M059J (cell line): ENCODE data around the gene CD248. TPM values are rescaled to one million over a fixed set of nuclear protein-coding genes. Genes with fewer than 3 reads are reported as not detected.
"Not testable (repeated sequence)": the region's sequence is repeated elsewhere in the genome, so short reads cannot be mapped to it uniquely, and the experiment has no call there.

Experiments
- DNase-seq: peaks from one replicate; pipeline ENCODE4 v3.0.0-alpha.2; 2012; ENCODE audit warnings: low read depth
- total RNA-seq: library from RNA; depleted of rRNA; stranded (reverse); fragments of >200 nt; shearing (Covaris generic); gene quantifications from 2 replicates; pipeline ENCODE4 v1.2.3, GENCODE V29; 2014; rRNA removed

The CD248 gene
- total RNA-seq, 1 experiment from 2014 or later: not detected

DNA sequence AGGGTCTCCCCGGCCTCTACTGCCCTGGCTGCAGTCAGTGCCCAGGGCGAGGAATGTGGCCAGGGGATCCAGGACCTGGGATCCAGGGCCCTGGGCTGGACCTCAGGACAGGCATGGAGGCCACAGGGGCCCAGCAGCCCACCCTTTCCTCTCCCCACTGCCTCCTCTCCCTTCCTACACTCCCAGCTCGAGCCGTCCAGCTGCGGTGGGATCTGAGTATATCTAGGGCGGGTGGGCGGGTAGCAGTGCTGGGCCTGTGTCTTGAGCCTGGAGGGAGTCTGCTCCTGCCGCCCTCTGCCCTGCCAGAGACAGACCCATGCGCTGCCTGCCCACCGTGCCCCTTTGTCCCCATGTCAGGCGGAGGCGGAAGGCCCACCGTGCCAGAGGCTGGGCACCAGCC, 40.2 kb downstream of the CD248 start:
- DNase-seq: not testable (repeated sequence)

DNA sequence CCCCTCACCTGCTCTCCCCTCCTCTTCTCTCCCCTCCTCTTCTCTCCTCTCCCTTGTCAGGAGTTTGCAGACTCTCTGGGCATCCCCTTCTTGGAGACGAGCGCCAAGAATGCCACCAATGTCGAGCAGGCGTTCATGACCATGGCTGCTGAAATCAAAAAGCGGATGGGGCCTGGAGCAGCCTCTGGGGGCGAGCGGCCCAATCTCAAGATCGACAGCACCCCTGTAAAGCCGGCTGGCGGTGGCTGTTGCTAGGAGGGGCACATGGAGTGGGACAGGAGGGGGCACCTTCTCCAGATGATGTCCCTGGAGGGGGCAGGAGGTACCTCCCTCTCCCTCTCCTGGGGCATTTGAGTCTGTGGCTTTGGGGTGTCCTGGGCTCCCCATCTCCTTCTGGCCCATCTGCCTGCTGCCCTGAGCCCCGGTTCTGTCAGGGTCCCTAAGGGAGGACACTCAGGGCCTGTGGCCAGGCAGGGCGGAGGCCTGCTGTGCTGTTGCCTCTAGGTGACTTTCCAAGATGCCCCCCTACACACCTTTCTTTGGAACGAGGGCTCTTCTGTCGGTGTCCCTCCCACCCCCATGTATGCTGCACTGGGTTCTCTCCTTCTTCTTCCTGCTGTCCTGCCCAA, 40.7 kb downstream of the CD248 start:
- DNase-seq: no peak

DNA sequence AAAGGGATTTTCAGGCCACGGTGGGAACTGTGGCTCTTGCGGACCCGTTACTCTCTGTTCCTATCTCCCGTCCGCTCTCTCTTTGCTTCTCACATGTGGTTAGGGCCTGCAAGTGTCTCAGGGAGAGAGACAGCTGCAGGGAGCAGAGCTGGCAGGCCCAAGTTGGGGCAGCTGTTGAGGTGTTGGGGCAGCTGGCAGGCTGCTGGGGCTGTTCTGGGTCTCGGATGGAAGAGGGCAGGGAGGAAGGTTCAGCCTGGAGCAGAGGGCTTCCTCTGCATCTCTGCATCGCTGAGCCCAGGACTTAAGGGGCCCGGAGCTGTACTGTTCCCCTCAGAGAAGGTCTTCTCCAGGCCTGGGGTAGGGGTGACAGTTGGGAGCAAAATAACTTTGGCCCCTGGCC, 41.4 kb downstream of the CD248 start:
- DNase-seq: no peak

DNA sequence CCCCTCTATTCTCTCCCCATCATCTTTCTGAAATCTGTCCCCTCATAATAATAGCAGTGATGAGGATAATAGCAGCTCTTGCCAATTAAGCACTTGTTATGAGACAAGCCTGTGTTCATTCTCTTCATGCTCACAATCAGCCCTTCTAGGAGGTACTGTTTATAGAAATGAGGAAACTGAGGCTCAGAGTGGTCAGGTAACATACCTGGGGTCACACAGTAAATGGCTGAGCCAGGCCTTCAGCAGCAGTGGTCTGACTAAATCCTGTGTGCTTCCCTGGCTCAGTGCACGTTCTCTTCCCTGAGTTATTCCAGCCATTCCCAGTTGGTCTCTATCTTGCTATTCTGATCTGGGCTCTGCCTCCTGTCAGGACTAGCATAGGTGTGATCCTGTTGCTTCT, 42.6 kb downstream of the CD248 start:
- DNase-seq: no peak

DNA sequence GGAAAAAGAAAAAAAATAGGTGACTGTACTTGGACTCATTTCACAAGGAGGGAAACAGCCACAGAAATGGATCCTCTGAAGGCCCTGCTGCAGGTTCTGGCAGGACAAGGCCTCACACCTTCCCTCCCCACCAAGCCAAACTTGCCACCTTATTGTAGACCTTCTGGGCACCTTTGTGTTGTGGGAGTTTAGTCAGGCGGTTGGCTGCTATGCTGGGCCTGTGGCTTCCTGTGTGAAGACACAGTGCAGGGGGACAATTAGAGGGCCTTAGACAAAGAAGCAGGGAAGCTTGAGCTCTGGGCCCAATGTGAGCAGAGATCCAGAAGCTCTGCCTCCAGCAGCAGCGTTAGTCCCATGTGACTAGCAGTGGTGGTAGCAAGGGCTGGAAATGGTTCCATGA, 44.2 kb downstream of the CD248 start:
- no peak for DNase-seq

DNA sequence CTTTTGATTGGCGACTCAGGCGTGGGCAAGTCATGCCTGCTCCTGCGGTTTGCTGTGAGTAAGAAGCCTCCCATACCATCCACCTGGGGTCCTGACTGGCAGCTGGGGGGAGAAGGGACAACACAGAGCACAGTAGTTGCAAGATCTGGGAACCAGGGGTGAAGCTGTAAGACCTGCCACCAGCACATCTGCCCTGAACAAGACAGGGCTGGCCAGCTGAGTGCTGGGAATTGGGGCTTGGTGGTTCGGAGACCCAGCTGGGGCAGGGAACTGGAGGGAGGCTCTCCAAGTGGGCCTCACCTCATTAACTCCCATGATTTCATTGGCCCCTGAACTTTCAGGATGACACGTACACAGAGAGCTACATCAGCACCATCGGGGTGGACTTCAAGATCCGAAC, 45.0 kb downstream of the CD248 start:
- DNase-seq: no peak

DNA sequence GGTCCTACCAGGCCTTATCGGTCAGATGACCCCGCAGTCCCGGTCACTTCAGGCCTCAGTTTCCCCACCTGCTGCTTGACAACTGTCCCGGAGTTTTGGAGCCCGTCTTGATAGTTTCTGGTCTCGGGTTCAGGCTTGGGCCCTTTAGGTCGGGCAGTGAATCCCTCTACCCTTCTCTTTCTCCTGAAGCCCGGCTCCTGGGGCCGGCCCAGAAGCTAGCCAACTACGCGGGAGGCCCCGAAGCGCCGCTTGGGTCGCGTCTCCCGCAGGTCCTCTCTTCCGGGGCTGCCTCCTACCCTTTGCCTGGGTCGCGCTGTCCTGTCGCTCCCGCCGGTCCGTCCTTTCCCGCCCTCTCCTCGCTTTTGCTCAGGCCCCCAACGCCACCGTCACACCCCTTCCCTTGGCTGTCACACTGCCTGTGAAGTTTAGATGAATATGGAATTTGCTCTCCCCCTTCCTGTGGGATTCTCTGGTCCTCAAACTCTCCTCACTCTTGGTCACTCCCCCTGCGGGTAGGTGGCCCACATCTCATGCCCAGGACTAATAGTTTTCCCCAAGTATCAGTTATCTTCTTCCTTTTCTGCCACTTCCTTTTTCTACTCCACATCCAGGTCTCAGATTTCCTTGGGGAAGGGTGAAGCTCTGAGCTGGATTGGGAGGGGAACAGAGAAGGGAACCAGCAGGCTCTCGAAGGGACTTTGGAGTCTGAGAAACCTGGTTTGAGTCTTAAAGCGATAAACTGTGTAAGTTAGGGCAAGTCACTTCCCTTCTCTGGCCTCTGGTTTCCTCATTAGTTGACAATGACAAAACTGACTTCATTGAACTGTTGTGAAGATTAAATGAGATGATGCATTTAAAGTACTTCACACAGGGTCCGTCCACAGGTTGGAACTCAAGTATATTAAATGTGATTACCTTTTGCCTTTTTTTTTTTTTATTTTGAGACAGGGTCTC, 47.6 kb downstream of the CD248 start:
- DNase-seq: peak; percentile 70

GRCh38 chr11:66268244-66268951, 48.4 kb downstream of the CD248 start, which contains the start of gene RAB1B:
Gene RAB1B, plus strand, starts transcription at chr11:66268639. Its CDS starts 41 bp downstream, at chr11:66268680.
- DNase-seq: peak; percentile 99

DNA sequence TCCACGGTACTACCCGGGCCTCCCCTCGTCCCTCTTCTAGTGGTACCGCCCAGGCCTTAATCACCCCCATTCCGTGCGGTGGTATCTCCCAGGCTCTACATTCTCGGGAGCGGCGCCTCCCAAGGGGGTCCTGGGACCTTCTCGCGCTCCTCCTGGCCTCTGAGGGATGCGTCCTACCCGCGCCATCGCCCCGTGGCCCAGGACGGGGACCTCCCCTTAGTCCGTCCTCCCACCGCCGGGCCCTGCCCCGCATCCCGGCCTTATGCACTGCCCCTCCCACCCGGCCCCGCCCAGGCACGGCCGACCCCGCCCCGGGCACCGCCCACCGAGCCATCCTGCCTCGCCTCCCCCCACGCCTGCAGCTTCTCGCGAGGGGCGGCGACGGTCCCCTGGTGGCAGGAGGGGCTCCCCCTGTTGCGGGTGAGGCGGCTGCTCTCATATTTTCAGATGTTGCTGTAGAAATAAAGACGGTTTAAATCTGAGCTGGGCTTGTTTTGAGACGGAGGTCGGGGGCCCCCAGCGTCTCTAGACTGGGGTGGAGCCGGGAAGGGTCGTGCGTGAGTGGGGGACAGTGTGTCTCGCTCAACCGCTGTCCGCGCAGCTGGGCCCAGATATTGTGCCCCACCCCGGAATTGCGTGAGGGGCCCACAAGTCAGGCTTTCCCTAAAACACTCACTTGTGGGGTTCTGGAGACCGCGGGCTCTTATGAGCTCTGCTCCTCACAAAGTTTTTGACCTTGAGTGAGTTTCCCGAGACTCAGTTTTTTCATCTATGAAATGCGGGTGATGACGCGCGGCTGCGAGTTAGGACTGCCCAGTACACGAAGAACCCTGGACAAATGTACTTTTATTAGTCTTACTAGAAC, 49.2 kb downstream of the CD248 start:
- peak; percentile 71 for DNase-seq

GRCh38 chr11:66267039-66267378, 49.8 kb downstream of the CD248 start:
- no peak for DNase-seq

DNA sequence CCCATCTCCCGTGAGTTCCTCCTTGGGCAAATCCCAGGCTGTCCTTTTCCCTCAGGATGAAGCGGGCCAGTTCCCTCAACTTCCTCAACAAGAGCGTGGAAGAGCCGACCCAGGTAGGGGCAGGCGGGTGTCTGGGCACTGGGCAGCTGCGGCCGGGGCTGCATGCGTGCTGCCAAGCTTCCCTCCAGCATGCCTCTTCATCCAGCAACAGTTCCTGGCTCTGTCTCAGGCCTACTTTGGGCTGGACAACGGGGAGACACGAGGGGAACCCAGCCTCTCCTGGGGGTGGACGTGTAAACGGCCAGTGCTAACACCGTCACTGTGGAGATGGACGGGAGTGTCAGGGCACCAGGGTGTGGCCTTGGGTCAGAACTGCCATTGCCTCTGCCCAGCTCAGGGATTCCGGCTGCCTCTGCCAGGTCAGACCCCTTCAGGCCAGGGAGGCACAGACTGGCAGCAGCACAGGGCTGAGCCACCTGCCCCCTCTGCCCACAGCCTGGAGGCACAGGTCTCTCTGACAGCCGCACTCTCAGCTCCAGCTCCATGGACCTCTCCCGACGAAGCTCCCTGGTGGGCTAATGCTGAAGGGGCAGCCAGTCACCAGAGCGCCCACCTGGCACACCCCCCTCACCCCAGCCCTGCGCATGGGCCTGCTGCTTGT, 50.3 kb downstream of the CD248 start:
- no peak for DNase-seq

GRCh38 chr11:66265531-66266377, 51.1 kb downstream of the CD248 start:
- DNase-seq: no peak

GRCh38 chr11:66264914-66265313, 51.9 kb downstream of the CD248 start:
- no peak for DNase-seq

Other genes starting within 250 kb of the CD248 start
- 24.2 and 32.7 TPM in 2 replicates for gene PACS1, start 246.8 kb downstream of the CD248 start, total RNA-seq
- gene KLC2, start 59.3 kb downstream of the CD248 start, total RNA-seq: 15.1 and 17.6 TPM in 2 replicates
- 189 and 209 TPM in 2 replicates for gene RAB1B, start 48.4 kb downstream of the CD248 start, total RNA-seq
- gene CNIH2, start 38.9 kb downstream of the CD248 start, total RNA-seq: 2.0 and 3.4 TPM in 2 replicates
- 197 and 221 TPM in 2 replicates for gene YIF1A, start 27.9 kb downstream of the CD248 start, total RNA-seq
- gene TMEM151A, start 25.1 kb downstream of the CD248 start, total RNA-seq: not detected in 2 replicates
- 13.5 and 19.6 TPM in 2 replicates for gene RIN1, start 19.4 kb upstream of the CD248 start, total RNA-seq
- 80.9 and 93.6 TPM in 2 replicates for gene BRMS1, start 28.1 kb upstream of the CD248 start, total RNA-seq
- 33.0 and 40.3 TPM in 2 replicates for gene B4GAT1, start 30.6 kb upstream of the CD248 start, total RNA-seq
- 1.6 and 6.1 TPM in 2 replicates for gene SLC29A2, start 54.7 kb upstream of the CD248 start, total RNA-seq
- gene NPAS4, start 104.0 kb upstream of the CD248 start, total RNA-seq: not detected in 2 replicates
- 57.9 and 80.2 TPM in 2 replicates for gene MRPL11, start 121.8 kb upstream of the CD248 start, total RNA-seq
- 8.7 and 11.9 TPM in 2 replicates for gene PELI3, start 149.9 kb upstream of the CD248 start, total RNA-seq
- 60.3 and 106 TPM in 2 replicates for gene DPP3, start 163.4 kb upstream of the CD248 start, total RNA-seq
- 24.6 and 34.3 TPM in 2 replicates for gene BBS1, start 193.6 kb upstream of the CD248 start, total RNA-seq
- 28.2 and 36.2 TPM in 2 replicates for gene ZDHHC24, start 229.0 kb upstream of the CD248 start, total RNA-seq
- not detected in 2 replicates for gene ACTN3, start 229.9 kb upstream of the CD248 start, total RNA-seq